ENCODE measurements around the gene FAXDC2.

FAXDC2 gene

DNA sequence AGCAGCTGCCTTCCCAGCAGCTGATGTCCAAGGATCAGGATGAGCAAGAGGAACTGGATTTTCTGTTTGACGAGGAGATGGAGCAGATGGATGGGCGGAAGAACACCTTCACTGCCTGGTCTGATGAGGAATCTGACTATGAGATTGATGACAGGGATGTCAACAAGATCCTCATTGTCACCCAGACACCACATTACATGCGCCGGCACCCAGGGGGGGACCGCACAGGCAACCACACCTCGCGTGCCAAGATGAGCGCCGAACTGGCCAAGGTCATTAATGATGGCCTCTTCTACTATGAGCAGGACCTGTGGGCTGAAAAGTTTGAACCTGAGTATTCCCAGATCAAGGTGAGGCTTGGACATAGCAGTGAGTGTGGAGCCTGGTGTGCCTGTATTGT is 48.4 kb downstream of the FAXDC2 start:
- TF ChIP-seq, protein P1, sequence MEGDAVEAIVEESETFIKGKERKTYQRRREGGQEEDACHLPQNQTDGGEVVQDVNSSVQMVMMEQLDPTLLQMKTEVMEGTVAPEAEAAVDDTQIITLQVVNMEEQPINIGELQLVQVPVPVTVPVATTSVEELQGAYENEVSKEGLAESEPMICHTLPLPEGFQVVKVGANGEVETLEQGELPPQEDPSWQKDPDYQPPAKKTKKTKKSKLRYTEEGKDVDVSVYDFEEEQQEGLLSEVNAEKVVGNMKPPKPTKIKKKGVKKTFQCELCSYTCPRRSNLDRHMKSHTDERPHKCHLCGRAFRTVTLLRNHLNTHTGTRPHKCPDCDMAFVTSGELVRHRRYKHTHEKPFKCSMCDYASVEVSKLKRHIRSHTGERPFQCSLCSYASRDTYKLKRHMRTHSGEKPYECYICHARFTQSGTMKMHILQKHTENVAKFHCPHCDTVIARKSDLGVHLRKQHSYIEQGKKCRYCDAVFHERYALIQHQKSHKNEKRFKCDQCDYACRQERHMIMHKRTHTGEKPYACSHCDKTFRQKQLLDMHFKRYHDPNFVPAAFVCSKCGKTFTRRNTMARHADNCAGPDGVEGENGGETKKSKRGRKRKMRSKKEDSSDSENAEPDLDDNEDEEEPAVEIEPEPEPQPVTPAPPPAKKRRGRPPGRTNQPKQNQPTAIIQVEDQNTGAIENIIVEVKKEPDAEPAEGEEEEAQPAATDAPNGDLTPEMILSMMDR (conservative IDR thresholded peaks at IDR 0.05) = no peak

DNA sequence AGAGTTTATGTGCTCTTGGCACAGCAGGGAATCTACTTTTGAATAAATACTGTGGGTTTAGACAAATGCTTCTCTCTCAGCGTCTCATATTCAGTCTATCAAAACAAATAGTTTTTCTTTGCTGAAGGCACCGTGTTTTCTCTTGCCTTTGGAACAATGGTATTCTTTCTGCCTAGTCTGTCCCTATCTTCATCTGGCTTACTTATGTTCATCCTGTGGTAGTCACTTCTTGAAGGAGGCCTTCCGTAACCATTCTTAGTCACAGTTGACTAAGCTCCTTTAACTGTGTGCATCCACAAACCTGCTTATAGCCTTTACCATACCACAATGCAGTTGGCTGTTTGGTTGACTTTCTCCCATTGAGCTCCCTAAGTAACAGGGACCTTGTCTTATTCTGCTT is 49.3 kb downstream of the FAXDC2 start:
- H3K27ac ChIP-seq = no peak overlapping the region
- TF ChIP-seq, protein P1 (conservative IDR thresholded peaks at IDR 0.05) = no peak

More for the DNA sequence above, 48.4 kb downstream of the FAXDC2 start:
- H3K27ac ChIP-seq = no peak overlapping the region

DNA sequence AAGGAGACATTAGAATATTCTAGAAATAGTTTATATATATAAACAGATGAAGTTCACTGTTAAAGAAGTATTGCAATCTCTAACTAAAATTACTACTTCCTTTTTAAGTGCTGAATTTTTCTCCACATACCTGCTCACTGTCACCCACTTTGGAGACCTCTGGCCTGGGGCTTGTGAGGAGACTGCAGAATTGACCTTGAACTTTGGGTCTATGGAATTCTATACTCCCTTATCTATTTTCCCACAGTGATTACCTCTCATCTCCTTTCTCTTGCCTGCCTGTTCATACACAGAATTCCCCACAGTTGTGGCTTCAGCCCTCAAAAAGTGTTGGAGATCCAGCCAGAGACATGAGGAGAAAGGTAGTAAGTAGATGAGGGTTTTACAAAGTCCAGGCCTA is 49.8 kb downstream of the FAXDC2 start:
- no peak overlapping the region for H3K27ac ChIP-seq
- TF ChIP-seq, protein P1 (conservative IDR thresholded peaks at IDR 0.05) = no peak

DNA sequence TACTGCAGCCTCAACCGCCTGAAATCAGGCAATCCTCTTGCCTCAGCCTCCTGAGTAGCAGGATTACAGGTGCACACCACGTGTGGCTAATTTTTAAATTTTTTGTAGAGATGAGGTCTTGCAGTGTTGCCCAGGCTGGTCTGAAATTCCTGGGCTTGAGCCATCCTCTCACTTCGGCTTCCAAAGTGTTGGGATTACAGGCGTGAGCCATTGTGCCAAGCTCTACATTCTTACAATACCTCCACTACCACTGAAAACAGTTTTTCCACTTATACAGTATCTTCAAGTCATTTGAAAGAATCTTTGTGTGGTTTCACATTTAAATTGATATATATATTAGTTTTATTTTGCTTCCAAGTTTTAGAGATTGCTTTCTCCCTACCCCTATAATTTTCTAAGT is 52.6 kb downstream of the FAXDC2 start:
- no peak overlapping the region for H3K27ac ChIP-seq
- TF ChIP-seq, protein P1 (conservative IDR thresholded peaks at IDR 0.05) = no peak

DNA sequence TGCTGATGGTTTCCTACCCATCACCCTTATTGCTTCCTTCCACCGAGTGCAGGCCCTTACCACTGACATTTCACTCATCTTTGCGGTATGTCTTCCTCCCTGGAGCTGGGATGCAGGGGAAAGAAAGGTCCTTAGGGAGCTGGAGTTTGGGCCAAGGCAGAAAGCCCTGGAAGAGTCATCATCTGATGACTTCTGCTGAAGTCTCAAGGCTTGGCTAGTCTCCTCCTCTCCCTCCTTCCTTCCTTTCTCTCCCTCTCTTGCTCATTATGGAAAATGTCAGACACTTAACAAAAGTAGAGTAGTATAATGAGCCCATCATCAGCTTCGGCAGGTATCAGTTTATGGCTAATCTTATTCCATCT is 55.2 kb downstream of the FAXDC2 start:
- H3K27ac ChIP-seq = no peak overlapping the region
- TF ChIP-seq, protein P1 (conservative IDR thresholded peaks at IDR 0.05) = no peak

DNA sequence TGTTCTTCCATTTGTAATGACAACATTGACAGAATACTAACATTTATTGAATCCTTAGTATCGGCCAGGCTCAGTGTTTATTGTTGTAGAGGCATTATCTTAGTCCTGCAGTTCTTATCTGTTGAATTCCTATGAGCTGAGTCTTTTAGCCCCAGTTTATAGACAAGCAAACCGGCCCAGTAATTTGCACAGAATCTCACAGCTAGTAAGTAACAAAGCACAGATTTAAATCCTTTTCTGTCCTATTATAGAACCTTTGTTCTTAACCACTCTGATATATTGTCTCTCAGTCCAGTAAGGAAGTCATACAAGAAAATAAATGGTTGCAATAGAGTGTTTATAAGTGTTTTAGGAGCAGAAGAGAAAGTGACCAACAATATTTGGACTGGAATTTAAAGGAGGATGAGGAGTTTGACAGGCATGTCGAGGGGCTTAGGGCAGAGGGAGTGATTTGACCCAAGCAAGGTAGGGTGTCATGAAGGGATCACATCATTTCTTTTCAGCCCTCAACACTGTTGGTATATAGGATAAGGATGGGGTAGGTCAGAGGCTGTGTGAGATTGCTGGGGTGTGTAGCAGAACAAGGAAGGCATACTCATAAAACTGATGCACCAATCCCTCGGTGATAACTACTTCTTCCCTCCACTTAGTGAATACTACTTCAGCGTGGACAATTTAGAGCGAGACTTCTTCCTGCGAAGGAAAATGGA is 55.7 kb downstream of the FAXDC2 start:
- no peak overlapping the region for H3K27ac ChIP-seq
- TF ChIP-seq, protein P1 (conservative IDR thresholded peaks at IDR 0.05) = no peak

DNA sequence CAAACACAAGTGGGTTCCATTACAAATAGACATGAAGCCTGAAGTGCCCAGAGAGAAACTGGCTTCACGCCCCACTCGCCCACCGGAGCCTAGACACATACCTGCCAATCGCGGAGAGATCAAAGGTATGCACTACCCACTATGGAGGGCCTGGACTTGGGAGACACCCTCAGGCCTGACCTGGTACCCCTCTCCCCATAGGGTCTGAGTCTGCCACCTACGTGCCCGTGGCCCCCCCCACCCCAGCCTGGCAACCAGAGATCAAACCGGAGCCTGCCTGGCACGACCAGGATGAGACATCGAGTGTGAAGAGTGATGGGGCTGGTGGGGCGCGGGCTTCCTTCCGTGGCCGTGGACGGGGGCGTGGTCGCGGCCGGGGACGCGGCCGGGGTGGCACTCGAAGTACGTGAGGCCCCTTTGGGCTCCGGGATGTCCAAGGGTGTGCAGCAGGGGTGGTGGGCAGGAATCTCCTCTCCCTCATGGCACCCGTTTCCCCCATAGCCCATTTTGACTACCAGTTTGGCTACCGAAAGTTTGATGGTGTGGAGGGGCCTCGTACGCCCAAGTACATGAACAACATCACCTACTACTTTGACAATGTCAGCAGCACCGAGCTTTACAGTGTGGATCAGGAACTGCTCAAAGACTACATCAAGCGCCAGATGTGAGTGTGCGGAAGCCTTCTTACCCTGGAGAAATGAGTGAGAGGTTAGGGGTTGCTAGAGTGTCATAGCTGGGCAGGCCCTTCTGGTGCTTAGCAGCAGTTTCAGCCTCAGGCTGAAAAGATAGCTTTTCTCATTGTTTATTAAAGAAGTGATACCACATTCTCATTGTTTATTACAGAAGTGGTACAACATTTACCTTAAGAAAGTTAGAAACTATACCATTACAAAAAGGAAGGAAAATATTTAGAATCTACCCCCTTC is 56.5 kb downstream of the FAXDC2 start:
- no peak overlapping the region for H3K27ac ChIP-seq

More for the DNA sequence above, 56.5 kb downstream of the FAXDC2 start:
- TF ChIP-seq, protein P1 (conservative IDR thresholded peaks at IDR 0.05) = no peak

Data from VCaP (cell line).